GM21360 (cell line): ENCODE data around the gene ZNF354C.

Source experiments
- ATAC-seq: cut with Tn5 transposase; IDR thresholded peaks from one replicate; pipeline ENCODE4 v1.9.1; 2021; ENCODE audit warnings: mild to moderate bottlenecking, moderate library complexity; ENCODE audit not compliant: unreplicated experiment

The ZNF354C gene

GRCh38 chr5:179126506-179126991, 66.4 kb downstream of the ZNF354C start:
- no peak for ATAC-seq

GRCh38 chr5:179127136-179128040, 67.2 kb downstream of the ZNF354C start:
- ATAC-seq, result no peak

- ATAC-seq, result no peak
Observed at GRCh38 chr5:179128041-179128365, 67.8 kb downstream of the ZNF354C start.

GRCh38 chr5:179128976-179129375, 68.8 kb downstream of the ZNF354C start:
- ATAC-seq, result no peak

GRCh38 chr5:179129607-179130071, 69.5 kb downstream of the ZNF354C start:
- ATAC-seq, result no peak

GRCh38 chr5:179130101-179130681, 70.0 kb downstream of the ZNF354C start:
- no peak for ATAC-seq

- no peak for ATAC-seq
Observed at GRCh38 chr5:179131321-179131835, 71.2 kb downstream of the ZNF354C start.

- no peak for ATAC-seq
Observed at GRCh38 chr5:179131886-179132585, 71.9 kb downstream of the ZNF354C start.

- no peak for ATAC-seq
Observed at GRCh38 chr5:179132586-179133355, 72.6 kb downstream of the ZNF354C start.
